ENCODE measurements around the gene TOMM20L.
A peak's percentile ranks its signal among the peaks of the same experiment; 100 is the strongest.

The TOMM20L gene

GRCh38 chr14:58427281-58428117, 31.8 kb downstream of the TOMM20L start, which contains the start of the genes KIAA0586 and TIMM9:
Gene KIAA0586, plus strand, starts transcription at chr14:58427719. Its CDS starts 546 bp downstream, at chr14:58428265.
Gene TIMM9, minus strand, starts transcription at chr14:58427531. Its CDS starts 15,586 bp downstream, at chr14:58411945.
- TF ChIP-seq FOXM1 (IDR thresholded peaks at IDR 0.05; ENCODE audit: borderline replicate concordance, low read depth) (peak; percentile 86), EP300 (IDR thresholded peaks at IDR 0.05; ENCODE audit: borderline replicate concordance) (no peak), TAF1 (IDR thresholded peaks at IDR 0.05; ENCODE audit: low read depth) (no peak; the same call in none of the 2 replicates), NFIC (IDR thresholded peaks at IDR 0.05) (no peak), RAD21 (IDR thresholded peaks at IDR 0.05; ENCODE audit: low read depth) (no peak), CREB1 (IDR thresholded peaks at IDR 0.05; ENCODE audit: low read depth) (0 out of 2 replicates have a peak, but pooled peaks have one; percentile 26)
- TF ChIP-seq, protein P1, sequence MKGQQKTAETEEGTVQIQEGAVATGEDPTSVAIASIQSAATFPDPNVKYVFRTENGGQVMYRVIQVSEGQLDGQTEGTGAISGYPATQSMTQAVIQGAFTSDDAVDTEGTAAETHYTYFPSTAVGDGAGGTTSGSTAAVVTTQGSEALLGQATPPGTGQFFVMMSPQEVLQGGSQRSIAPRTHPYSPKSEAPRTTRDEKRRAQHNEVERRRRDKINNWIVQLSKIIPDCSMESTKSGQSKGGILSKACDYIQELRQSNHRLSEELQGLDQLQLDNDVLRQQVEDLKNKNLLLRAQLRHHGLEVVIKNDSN (IDR thresholded peaks at IDR 0.05), result no peak

GRCh38 chr14:58428118-58428683, 32.5 kb downstream of the TOMM20L start:
- TF ChIP-seq, protein P2, sequence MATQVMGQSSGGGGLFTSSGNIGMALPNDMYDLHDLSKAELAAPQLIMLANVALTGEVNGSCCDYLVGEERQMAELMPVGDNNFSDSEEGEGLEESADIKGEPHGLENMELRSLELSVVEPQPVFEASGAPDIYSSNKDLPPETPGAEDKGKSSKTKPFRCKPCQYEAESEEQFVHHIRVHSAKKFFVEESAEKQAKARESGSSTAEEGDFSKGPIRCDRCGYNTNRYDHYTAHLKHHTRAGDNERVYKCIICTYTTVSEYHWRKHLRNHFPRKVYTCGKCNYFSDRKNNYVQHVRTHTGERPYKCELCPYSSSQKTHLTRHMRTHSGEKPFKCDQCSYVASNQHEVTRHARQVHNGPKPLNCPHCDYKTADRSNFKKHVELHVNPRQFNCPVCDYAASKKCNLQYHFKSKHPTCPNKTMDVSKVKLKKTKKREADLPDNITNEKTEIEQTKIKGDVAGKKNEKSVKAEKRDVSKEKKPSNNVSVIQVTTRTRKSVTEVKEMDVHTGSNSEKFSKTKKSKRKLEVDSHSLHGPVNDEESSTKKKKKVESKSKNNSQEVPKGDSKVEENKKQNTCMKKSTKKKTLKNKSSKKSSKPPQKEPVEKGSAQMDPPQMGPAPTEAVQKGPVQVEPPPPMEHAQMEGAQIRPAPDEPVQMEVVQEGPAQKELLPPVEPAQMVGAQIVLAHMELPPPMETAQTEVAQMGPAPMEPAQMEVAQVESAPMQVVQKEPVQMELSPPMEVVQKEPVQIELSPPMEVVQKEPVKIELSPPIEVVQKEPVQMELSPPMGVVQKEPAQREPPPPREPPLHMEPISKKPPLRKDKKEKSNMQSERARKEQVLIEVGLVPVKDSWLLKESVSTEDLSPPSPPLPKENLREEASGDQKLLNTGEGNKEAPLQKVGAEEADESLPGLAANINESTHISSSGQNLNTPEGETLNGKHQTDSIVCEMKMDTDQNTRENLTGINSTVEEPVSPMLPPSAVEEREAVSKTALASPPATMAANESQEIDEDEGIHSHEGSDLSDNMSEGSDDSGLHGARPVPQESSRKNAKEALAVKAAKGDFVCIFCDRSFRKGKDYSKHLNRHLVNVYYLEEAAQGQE (IDR thresholded peaks at IDR 0.05; ENCODE audit: low read depth), result no peak
- TF ChIP-seq ZBTB7A (IDR thresholded peaks at IDR 0.05; ENCODE audit: low read depth) (no peak), TAF1 (IDR thresholded peaks at IDR 0.05; ENCODE audit: low read depth) (no peak), CEBPB (IDR thresholded peaks at IDR 0.05) (no peak), TCF12 (IDR thresholded peaks at IDR 0.05; ENCODE audit: low read depth) (no peak), CREB1 (IDR thresholded peaks at IDR 0.05; ENCODE audit: low read depth) (no peak), EP300 (IDR thresholded peaks at IDR 0.05; ENCODE audit: borderline replicate concordance) (no peak), RAD21 (IDR thresholded peaks at IDR 0.05; ENCODE audit: low read depth) (no peak), EGR1 (IDR thresholded peaks at IDR 0.05) (no peak), YY1 (IDR thresholded peaks at IDR 0.05; ENCODE audit: low read depth) (no peak), NFIC (IDR thresholded peaks at IDR 0.05) (no peak), FOXM1 (IDR thresholded peaks at IDR 0.05; ENCODE audit: borderline replicate concordance, low read depth) (no peak), TEAD4 (IDR thresholded peaks at IDR 0.05) (no peak)
- TF ChIP-seq, protein P1 (IDR thresholded peaks at IDR 0.05), result peak; percentile 82
- TF ChIP-seq, protein P3, sequence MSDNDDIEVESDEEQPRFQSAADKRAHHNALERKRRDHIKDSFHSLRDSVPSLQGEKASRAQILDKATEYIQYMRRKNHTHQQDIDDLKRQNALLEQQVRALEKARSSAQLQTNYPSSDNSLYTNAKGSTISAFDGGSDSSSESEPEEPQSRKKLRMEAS (IDR thresholded peaks at IDR 0.05), result peak; percentile 21; the same call in 1 of the 2 replicates

DNA sequence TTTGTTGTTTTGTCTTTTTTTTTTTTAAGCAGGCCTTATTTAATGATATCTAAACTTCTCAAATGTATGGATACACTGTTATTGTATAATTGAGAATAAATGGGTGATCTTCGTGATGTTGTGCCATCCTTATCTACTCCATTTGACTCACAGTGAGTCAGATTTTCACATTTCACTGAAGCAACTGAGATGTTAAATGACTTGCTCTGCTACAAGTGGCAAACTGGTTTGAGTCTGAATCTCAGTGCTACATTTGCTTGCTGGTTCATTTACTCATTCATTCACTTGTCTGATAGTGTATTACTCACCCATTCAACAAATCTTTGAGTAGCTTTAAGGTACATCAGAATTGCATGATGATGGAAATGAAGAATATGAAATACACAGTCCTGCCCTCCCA, 34.4 kb downstream of the TOMM20L start:
- TF ChIP-seq, protein P2 (IDR thresholded peaks at IDR 0.05; ENCODE audit: low read depth), result no peak
- TF ChIP-seq CREB1 (IDR thresholded peaks at IDR 0.05; ENCODE audit: low read depth) (no peak), FOXM1 (IDR thresholded peaks at IDR 0.05; ENCODE audit: borderline replicate concordance, low read depth) (no peak), ZBTB7A (IDR thresholded peaks at IDR 0.05; ENCODE audit: low read depth) (no peak), CEBPB (IDR thresholded peaks at IDR 0.05) (no peak), NFIC (IDR thresholded peaks at IDR 0.05) (no peak), TCF12 (IDR thresholded peaks at IDR 0.05; ENCODE audit: low read depth) (no peak), YY1 (IDR thresholded peaks at IDR 0.05; ENCODE audit: low read depth) (no peak), TEAD4 (IDR thresholded peaks at IDR 0.05) (no peak), TAF1 (IDR thresholded peaks at IDR 0.05; ENCODE audit: low read depth) (no peak), RAD21 (IDR thresholded peaks at IDR 0.05; ENCODE audit: low read depth) (no peak)
- TF ChIP-seq, protein P1 (IDR thresholded peaks at IDR 0.05), result no peak

GRCh38 chr14:58439476-58439875, 43.7 kb downstream of the TOMM20L start:
- no peak for TF ChIP-seq RAD21 (IDR thresholded peaks at IDR 0.05; ENCODE audit: low read depth)
- TF ChIP-seq FOXM1 (IDR thresholded peaks at IDR 0.05; ENCODE audit: borderline replicate concordance, low read depth), result no peak
- TF ChIP-seq, protein P1 (IDR thresholded peaks at IDR 0.05), result no peak
- TF ChIP-seq, protein P3 (IDR thresholded peaks at IDR 0.05), result no peak
